Right kidney (tissue), 1 donor: ENCODE data around the gene ENOX1.

ENCODE experiments used
- DNase-seq: peaks from one replicate; pipeline ENCODE4 v3.0.0-alpha.2; 2016

Gene ENOX1

GRCh38 chr13:43286751-43287150, 500.0 kb downstream of the ENOX1 start:
- no peak for DNase-seq

- DNase-seq: no peak
Measured at GRCh38 chr13:43285933-43286597, 500.7 kb downstream of the ENOX1 start.

GRCh38 chr13:43284162-43284561, 502.6 kb downstream of the ENOX1 start:
- DNase-seq: no peak

GRCh38 chr13:43279696-43280095, 507.1 kb downstream of the ENOX1 start:
- DNase-seq: no peak

GRCh38 chr13:43278127-43278526, 508.6 kb downstream of the ENOX1 start:
- DNase-seq: no peak

- no peak for DNase-seq
Measured at GRCh38 chr13:43277142-43277541, 509.6 kb downstream of the ENOX1 start.

GRCh38 chr13:43274881-43275280, 511.9 kb downstream of the ENOX1 start:
- DNase-seq: no peak

- DNase-seq: no peak
Measured at GRCh38 chr13:43273362-43273761, 513.4 kb downstream of the ENOX1 start.

GRCh38 chr13:43272851-43273250, 513.9 kb downstream of the ENOX1 start:
- no peak for DNase-seq

- no peak for DNase-seq
Measured at GRCh38 chr13:43271152-43271551, 515.6 kb downstream of the ENOX1 start.

- DNase-seq: no peak
Measured at GRCh38 chr13:43270130-43270830, 516.5 kb downstream of the ENOX1 start.

GRCh38 chr13:43269037-43269481, 517.7 kb downstream of the ENOX1 start:
- DNase-seq: peak; percentile 31

- no peak for DNase-seq
Measured at GRCh38 chr13:43268632-43269031, 518.1 kb downstream of the ENOX1 start.

- no peak for DNase-seq
Measured at GRCh38 chr13:43267916-43268315, 518.9 kb downstream of the ENOX1 start.

- no peak for DNase-seq
Measured at GRCh38 chr13:43266936-43267615, 519.7 kb downstream of the ENOX1 start.

- no peak for DNase-seq
Measured at GRCh38 chr13:43265028-43265427, 521.7 kb downstream of the ENOX1 start.

GRCh38 chr13:43264458-43264857, 522.3 kb downstream of the ENOX1 start:
- DNase-seq: no peak

- no peak for DNase-seq
Measured at GRCh38 chr13:43263047-43263446, 523.7 kb downstream of the ENOX1 start.

- no peak for DNase-seq
Measured at GRCh38 chr13:43260999-43261398, 525.8 kb downstream of the ENOX1 start.

- no peak for DNase-seq
Measured at GRCh38 chr13:43258771-43259170, 528.0 kb downstream of the ENOX1 start.

GRCh38 chr13:43257765-43258164, 529.0 kb downstream of the ENOX1 start:
- DNase-seq: no peak

- DNase-seq: no peak
Measured at GRCh38 chr13:43251961-43252360, 534.8 kb downstream of the ENOX1 start.

- DNase-seq: no peak
Measured at GRCh38 chr13:43246382-43246781, 540.4 kb downstream of the ENOX1 start.
